CD1c-positive myeloid dendritic cell (primary cell): ENCODE measurements around the gene IGFBP6.
"Not testable (repeated sequence)": the region's sequence is repeated elsewhere in the genome, so short reads cannot be mapped to it uniquely, and the experiment has no call there.

Source experiments
- DNase-seq: peaks from one replicate; pipeline ENCODE4 v3.0.0-alpha.2; 2016; ENCODE audit errors: extremely low spot score

IGFBP6 gene

GRCh38 chr12:53096759-53097158 is 708 bp upstream of the IGFBP6 start:
- DNase-seq, result no peak

GRCh38 chr12:53097207-53097563 is 282 bp upstream of the IGFBP6 start:
- peak; percentile 38 for DNase-seq

DNA sequence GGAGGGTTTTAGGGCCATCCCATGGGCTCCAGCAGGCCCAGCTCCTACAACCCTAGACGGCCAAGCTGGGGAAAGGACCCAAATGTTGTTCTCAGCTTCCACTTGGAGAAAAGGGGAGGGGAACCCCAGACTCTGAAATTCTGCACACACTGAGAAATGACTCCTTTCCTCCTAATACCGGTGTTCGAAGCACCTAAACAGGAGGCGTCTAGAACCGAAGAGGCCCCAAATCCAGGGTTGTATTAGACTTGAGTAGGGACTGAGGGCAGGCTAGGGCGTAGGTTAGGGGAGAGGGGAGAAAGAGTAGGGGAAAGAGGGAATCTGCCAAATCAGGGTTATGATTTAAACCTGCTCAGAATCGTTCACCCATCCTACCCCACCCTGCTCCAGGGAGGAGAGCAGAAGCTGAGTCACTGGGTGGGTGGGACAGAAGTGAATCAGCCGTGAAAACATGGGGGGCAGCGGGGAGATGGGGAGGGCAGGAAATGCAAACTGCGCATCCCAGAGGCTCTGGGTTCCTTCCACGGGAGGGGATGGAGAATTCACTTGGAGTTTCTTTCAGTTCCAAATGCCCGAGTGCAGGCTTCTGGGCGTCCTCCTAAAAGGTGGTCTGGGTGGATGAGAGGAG is 1.0 kb downstream of the IGFBP6 start:
- peak; percentile 41 for DNase-seq

GRCh38 chr12:53099071-53099882 is 1.8 kb downstream of the IGFBP6 start:
- DNase-seq, result peak; percentile 91

GRCh38 chr12:53100466-53101151 is 3.1 kb downstream of the IGFBP6 start:
- DNase-seq, result no peak

GRCh38 chr12:53101266-53101665 is 3.8 kb downstream of the IGFBP6 start:
- no peak for DNase-seq

GRCh38 chr12:53101931-53102781 is 4.7 kb downstream of the IGFBP6 start:
- DNase-seq, result peak; percentile 69

DNA sequence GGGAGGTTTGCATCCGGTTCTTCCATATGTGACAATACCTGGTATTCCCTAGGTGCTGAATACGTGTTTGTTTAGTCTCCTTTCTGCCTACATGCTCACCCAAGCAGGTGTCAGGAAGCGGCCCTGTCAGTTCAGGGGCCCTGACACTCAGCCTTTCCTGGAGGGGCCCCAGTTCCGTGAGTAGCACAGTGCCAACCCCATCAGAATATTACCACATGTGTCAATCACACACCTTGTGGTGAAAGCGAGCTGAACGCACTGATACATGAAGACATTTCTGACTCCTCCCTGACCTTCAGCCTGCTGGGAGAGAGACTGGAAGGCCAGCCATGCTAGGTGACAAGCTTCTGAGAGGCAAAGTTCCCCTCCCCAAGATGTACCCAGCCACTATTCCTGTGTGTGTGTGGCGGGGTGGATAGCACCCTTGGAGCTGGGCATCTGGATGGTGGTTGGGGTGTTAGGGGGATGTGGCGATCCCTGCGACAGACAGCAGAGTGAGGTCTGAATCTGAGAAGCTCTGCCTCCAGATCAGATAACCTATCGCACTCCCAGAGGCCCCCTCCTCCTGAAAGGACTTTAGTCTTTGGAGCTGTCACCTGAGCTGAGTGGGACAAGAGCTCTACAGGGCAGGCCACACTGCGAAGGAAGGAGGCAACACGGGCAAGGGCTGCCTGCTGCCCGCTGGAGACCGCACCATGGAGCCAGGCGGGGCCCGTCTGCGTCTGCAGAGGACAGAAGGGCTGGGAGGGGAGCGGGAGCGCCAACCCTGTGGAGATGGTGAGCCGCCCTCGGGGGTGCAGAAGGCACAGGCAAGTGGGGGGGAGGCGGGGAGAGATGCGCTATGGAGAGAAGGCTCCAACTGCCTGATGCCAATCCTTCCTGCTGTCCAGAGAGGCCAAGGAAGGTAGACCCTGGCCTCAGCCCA is 5.7 kb downstream of the IGFBP6 start, which contains the start of gene SOAT2:
Gene SOAT2 (plus strand): TSS at position 604 of the 925 bp plus-strand sequence. CDS start 92 bp downstream, at position 696.
- no peak for DNase-seq

- peak; percentile 68 for DNase-seq
Observed at GRCh38 chr12:53103860-53104305, 6.4 kb downstream of the IGFBP6 start.

GRCh38 chr12:53105256-53105655 is 7.8 kb downstream of the IGFBP6 start:
- DNase-seq, result no peak

DNA sequence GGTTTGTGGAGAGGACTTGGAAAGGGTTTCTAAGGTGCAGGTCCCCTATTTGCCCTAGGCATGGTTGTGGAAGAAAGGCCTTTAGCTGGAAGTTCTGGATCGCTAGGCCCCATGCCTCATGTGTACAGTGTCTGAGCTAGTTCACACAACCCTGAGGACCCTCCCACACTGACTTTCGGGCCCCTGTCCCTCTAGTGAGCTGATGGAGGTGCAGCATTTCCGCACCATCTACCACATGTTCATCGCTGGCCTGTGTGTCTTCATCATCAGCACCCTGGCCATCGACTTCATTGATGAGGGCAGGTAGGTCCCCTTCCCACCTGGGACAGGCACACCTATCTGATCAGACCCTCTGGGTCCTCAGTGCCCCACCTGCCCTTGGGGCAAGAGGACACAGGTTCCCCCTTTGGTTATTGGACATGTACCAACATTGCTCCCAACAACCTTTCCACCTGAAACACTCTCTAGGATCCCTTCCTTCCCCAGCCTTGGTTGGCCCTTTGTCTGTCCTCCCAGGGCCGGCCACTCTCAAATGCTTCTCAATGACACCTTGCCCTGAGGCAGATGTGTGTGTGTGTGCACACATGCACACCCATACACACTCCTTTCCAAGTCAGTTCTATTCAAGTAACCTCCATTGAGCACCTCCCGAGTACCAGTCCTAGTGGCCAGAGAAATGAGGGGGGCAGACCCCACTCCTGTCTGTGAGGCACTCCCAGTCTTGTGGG is 8.4 kb downstream of the IGFBP6 start:
- no peak for DNase-seq

DNA sequence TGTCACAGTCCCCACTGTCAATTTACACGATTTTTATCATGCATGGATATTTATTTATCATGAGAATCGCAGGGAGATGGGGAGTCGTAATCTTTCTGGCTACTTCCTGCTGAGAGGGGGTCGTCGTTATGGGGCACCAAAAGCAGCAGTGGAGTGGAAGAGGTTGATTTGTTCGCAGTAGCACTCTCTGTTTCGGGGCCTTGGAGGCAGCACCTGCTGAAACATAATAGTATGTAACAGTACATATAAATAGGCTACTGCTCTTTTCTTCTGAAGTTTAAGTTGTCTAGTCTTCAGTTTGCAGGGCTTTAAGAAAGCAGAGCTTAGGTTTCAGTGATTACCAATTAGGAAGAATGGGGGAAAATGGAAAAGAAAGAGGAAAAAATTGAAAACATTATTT is 9.7 kb downstream of the IGFBP6 start:
- no peak for DNase-seq

DNA sequence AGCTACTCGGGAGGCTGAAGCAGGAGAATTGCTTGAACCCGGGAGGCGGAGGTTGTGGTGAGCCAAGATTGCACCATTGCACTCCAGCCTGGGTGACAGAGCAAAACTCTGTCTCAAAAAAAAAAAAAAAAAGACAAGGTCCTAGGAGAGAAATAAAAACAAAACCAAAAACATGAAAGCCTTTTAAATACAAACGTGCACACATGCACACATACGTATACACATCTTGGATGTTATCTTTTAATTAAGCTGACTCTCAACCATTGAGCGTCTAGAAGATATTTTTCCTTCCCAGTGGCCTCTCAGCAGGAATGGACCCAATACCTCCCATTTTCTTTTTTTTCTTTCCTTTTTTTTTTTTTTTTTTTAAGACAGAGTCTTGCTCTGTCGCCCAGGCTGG is 15.0 kb downstream of the IGFBP6 start:
- not testable (repeated sequence) for DNase-seq

GRCh38 chr12:53113136-53113705 is 15.8 kb downstream of the IGFBP6 start:
- no peak for DNase-seq

DNA sequence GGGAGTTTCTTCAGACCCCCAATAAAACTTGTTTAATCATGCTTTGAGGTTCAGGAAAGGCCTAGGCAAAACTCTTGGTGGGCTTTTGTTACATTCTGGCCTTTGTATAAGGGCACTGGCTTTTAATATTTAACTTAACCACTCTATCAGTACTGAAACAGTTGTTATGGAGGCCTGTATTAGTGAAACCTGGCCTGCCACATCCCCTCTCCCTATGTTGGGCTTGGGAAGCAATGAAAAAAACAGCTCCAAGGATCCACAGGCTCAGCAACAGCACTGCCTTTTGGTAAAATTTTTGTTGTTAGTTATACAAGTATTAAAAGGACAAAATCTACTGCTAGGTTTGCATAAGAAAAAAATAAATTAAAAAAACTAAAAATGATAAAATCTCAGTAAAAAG is 16.5 kb downstream of the IGFBP6 start:
- no peak for DNase-seq

DNA sequence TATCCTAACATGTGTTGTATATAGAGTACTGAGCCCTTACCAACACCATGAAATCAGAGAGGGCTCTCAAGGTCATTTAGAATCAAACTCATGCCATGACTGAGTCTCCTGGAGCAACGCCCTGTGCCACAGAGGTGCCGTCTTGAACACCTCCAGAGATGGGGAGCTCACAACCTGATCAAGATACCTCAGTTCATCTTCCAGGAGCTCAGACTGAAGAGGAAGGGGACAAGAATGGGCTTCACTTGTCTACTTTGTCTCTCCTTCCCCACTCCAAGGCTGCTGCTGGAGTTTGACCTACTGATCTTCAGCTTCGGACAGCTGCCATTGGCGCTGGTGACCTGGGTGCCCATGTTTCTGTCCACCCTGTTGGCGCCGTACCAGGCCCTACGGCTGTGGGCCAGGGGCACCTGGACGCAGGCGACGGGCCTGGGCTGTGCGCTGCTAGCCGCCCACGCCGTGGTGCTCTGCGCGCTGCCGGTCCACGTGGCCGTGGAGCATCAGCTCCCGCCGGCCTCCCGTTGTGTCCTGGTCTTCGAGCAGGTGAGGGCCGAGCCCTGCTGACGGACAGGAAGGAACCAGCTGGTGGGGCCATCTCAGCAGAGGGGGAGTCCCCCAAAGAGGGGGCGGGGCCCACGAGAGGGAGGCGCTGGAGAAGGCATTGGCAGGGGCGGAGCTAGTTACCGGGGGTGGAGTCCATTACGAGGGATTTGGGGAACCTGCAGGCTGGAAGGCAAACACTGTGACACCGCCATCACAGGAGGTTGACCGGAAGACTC is 17.8 kb downstream of the IGFBP6 start:
- DNase-seq, result no peak

GRCh38 chr12:53115891-53116648 is 18.6 kb downstream of the IGFBP6 start:
- no peak for DNase-seq

GRCh38 chr12:53118751-53119300 is 21.4 kb downstream of the IGFBP6 start:
- no peak for DNase-seq
